Measurements from ENCODE around the gene TEF. TPM values are rescaled to one million over a fixed set of nuclear protein-coding genes. Genes with fewer than 3 reads are reported as not detected.
"Not testable (repeated sequence)": the region's sequence is repeated elsewhere in the genome, so short reads cannot be mapped to it uniquely, and the experiment has no call there.

Gene TEF
- polyA plus RNA-seq, 1 donor from 2014 or later: 2.9 TPM

DNA sequence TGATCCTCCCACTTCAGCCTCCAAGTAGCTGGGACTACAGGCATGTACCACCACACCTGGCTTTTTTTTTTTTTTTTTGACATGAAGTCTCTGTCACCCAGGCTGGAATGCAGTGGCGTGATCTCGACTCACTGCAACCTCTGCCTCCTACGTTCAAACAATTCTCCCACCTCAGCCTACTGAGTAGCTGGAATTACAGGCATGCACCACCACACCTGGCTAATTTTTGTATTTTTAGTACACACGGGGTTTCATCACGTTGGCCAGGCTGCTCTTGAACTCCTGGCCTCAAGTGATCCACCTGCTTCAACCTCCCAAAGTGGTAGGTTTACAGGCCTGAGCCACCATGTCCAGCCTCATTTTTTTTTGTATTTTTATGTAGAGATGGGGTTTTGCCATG, 58.8 kb downstream of the TEF start:
- peaks cover 24 to 29% (median 24%) of the 10 kb centered on the region in 3 donors for H3K4me1 Mint-ChIP-seq
- H3K4me3 Mint-ChIP-seq: peak overlapping the region in 1 of 4 donors; percentile 28
- not testable (repeated sequence) for H3K9me3 Mint-ChIP-seq, H3K27me3 Mint-ChIP-seq, H3K36me3 Mint-ChIP-seq
- peak overlapping the region in 1 of 3 donors; percentile 23 for H3K27ac Mint-ChIP-seq

- peak overlapping the region in 3 of 4 donors; percentile 39 to 90 (median 54) for H3K4me3 Mint-ChIP-seq
- H3K4me1 Mint-ChIP-seq: peaks cover 23 to 27% (median 26%) of the 10 kb centered on the region in 3 donors
- peak overlapping the region in 1 of 3 donors; percentile 74 for H3K27ac Mint-ChIP-seq
- H3K36me3 Mint-ChIP-seq: peaks cover 5% of the 10 kb centered on the region
- peaks cover 1% of the 10 kb centered on the region for H3K27me3 Mint-ChIP-seq
- peaks cover 0 to 2% (median 0%) of the 10 kb centered on the region in 3 donors for H3K9me3 Mint-ChIP-seq
Observed at GRCh38 chr22:41442240-41442792, 60.6 kb downstream of the TEF start.

GRCh38 chr22:41444360-41445128, 62.8 kb downstream of the TEF start:
- Mint-ChIP-seq H3K4me1 (peaks cover 30 to 34% (median 30%) of the 10 kb centered on the region in 3 donors), H3K27me3 (peaks cover 1% of the 10 kb centered on the region)

GRCh38 chr22:41445129-41446056, 63.7 kb downstream of the TEF start:
- peaks cover 28 to 34% (median 30%) of the 10 kb centered on the region in 3 donors for H3K4me1 Mint-ChIP-seq
- H3K36me3 Mint-ChIP-seq: peaks cover 5% of the 10 kb centered on the region
- H3K27me3 Mint-ChIP-seq: peaks cover 1% of the 10 kb centered on the region

More at GRCh38 chr22:41444360-41445128, 62.8 kb downstream of the TEF start:
- Mint-ChIP-seq H3K9me3 (peaks cover 0 to 2% (median 0%) of the 10 kb centered on the region in 3 donors), H3K4me3 (peak overlapping the region; percentile 80 to 97 (median 95)), H3K36me3 (peaks cover 5% of the 10 kb centered on the region), H3K27ac (peak overlapping the region; percentile 91 to 99 (median 99))

GRCh38 chr22:41446057-41446501, 64.3 kb downstream of the TEF start:
- H3K4me3 Mint-ChIP-seq: peak overlapping the region; percentile 80 to 97 (median 95)
- peaks cover 1% of the 10 kb centered on the region for H3K27me3 Mint-ChIP-seq
- peaks cover 5% of the 10 kb centered on the region for H3K36me3 Mint-ChIP-seq
- H3K9me3 Mint-ChIP-seq: peaks cover 0 to 2% (median 0%) of the 10 kb centered on the region in 3 donors
- peak overlapping the region; percentile 91 to 99 (median 99) for H3K27ac Mint-ChIP-seq
- H3K4me1 Mint-ChIP-seq: peaks cover 28 to 34% (median 28%) of the 10 kb centered on the region in 3 donors

More at GRCh38 chr22:41445129-41446056, 63.7 kb downstream of the TEF start:
- H3K27ac Mint-ChIP-seq: peak overlapping the region; percentile 91 to 99 (median 99)
- H3K9me3 Mint-ChIP-seq: peaks cover 0 to 2% (median 0%) of the 10 kb centered on the region in 3 donors
- H3K4me3 Mint-ChIP-seq: peak overlapping the region; percentile 80 to 97 (median 95)

- peaks cover 5% of the 10 kb centered on the region for H3K36me3 Mint-ChIP-seq
- peaks cover 0 to 2% (median 0%) of the 10 kb centered on the region in 3 donors for H3K9me3 Mint-ChIP-seq
- H3K4me3 Mint-ChIP-seq: peak within 1 kb of the TSS; percentile 80 to 97 (median 95)
- H3K27ac Mint-ChIP-seq: peak within 1 kb of the TSS; percentile 91 to 99 (median 99)
- peaks cover 1% of the 10 kb centered on the region for H3K27me3 Mint-ChIP-seq
- peaks cover 25 to 34% (median 26%) of the 10 kb centered on the region in 3 donors for H3K4me1 Mint-ChIP-seq
Observed at GRCh38 chr22:41446639-41447434, 65.1 kb downstream of the TEF start, which contains the start of gene TOB2. Gene TOB2, minus strand, starts transcription at chr22:41446801. Its CDS starts 9,456 bp downstream, at chr22:41437345.

- peaks cover 5% of the 10 kb centered on the region for H3K36me3 Mint-ChIP-seq
- peaks cover 19 to 27% (median 25%) of the 10 kb centered on the region in 3 donors for H3K4me1 Mint-ChIP-seq
- peaks cover 0 to 2% (median 0%) of the 10 kb centered on the region in 3 donors for H3K9me3 Mint-ChIP-seq
- H3K27me3 Mint-ChIP-seq: peaks cover 1% of the 10 kb centered on the region
- peak overlapping the region; percentile 80 to 97 (median 95) for H3K4me3 Mint-ChIP-seq
- H3K27ac Mint-ChIP-seq: peak overlapping the region; percentile 91 to 100 (median 99)
Observed at GRCh38 chr22:41447435-41448188, 65.9 kb downstream of the TEF start.

GRCh38 chr22:41448189-41448808, 66.6 kb downstream of the TEF start:
- Mint-ChIP-seq H3K27ac (peak overlapping the region; percentile 91 to 100 (median 99)), H3K36me3 (peaks cover 5% of the 10 kb centered on the region), H3K9me3 (peaks cover 0 to 2% (median 0%) of the 10 kb centered on the region in 3 donors), H3K27me3 (no peaks in the 10 kb centered on the region), H3K4me3 (peak overlapping the region; percentile 80 to 97 (median 95)), H3K4me1 (peaks cover 14 to 23% (median 21%) of the 10 kb centered on the region in 3 donors)

Other genes with a start within 250 kb of the TEF start
- gene L3MBTL2, start 176.6 kb upstream of the TEF start, polyA plus RNA-seq: 29.8 TPM
- 0.63 TPM for gene CHADL, start 141.0 kb upstream of the TEF start, polyA plus RNA-seq
- 21.6 TPM for gene RANGAP1, start 95.8 kb upstream of the TEF start, polyA plus RNA-seq
- gene ZC3H7B, start 80.4 kb upstream of the TEF start, polyA plus RNA-seq: 1.4 TPM
- 52.2 TPM for gene TOB2, start 64.9 kb downstream of the TEF start, polyA plus RNA-seq
- gene PHF5A, start 86.8 kb downstream of the TEF start, polyA plus RNA-seq: 23.8 TPM
- gene ACO2, start 87.2 kb downstream of the TEF start, polyA plus RNA-seq: 132 TPM
- 15.9 TPM for gene POLR3H, start 162.5 kb downstream of the TEF start, polyA plus RNA-seq
- gene CSDC2, start 179.1 kb downstream of the TEF start, polyA plus RNA-seq: not detected
- 21.8 TPM for gene PMM1, start 207.9 kb downstream of the TEF start, polyA plus RNA-seq
- 12.5 TPM for gene DESI1, start 239.1 kb downstream of the TEF start, polyA plus RNA-seq
- 377 TPM for gene XRCC6, start 239.4 kb downstream of the TEF start, polyA plus RNA-seq

Data from IgD-negative memory B cell (primary cell).